Trophoblast cell (in vitro differentiated cells and primary cell): ENCODE results near the gene DHRS3.

Experiments
- DNase-seq, 2 donors: peaks; one replicate each; pipeline ENCODE4 v3.0.0-alpha.2; 2016
- H2AFZ ChIP-seq: 2 replicates; pipeline ENCODE4 v1.6.1; 2013; ENCODE audit warnings: low read length, moderate library complexity, mild to moderate bottlenecking; ENCODE audit not compliant: insufficient read depth, poor library complexity
- H2AK5ac ChIP-seq: 2 replicates; pipeline ENCODE4 v1.6.1; 2013; ENCODE audit warnings: mild to moderate bottlenecking, low read length
- H2BK120ac ChIP-seq: 2 replicates; pipeline ENCODE4 v1.6.1; 2013; ENCODE audit warnings: low read length, mild to moderate bottlenecking, moderate library complexity; ENCODE audit not compliant: insufficient read depth, poor library complexity
- H2BK12ac ChIP-seq: 2 replicates; pipeline ENCODE4 v1.6.1; 2013; ENCODE audit warnings: mild to moderate bottlenecking, low read length, moderate library complexity
- H2BK5ac ChIP-seq: 2 replicates; pipeline ENCODE4 v1.6.1; 2013; ENCODE audit warnings: low read length, low read depth, moderate library complexity, mild to moderate bottlenecking; ENCODE audit not compliant: poor library complexity
- H3K14ac ChIP-seq: 2 replicates; pipeline ENCODE4 v1.6.1; 2013; ENCODE audit warnings: mild to moderate bottlenecking, low read length
- H3K18ac ChIP-seq: 2 replicates; pipeline ENCODE4 v1.6.1; 2013; ENCODE audit warnings: mild to moderate bottlenecking, low read length
- H3K23ac ChIP-seq: 2 replicates; pipeline ENCODE4 v1.6.1; 2013; ENCODE audit warnings: low read length
- H3K27ac ChIP-seq: 2 replicates; pipeline ENCODE4 v1.5.1; 2013; ENCODE audit warnings: low read depth, mild to moderate bottlenecking, inconsistent platforms, low read length, moderate library complexity
- H3K27me3 ChIP-seq: 2 replicates; pipeline ENCODE4 v1.6.1; 2013; ENCODE audit warnings: inconsistent platforms, mild to moderate bottlenecking, low read length, moderate library complexity; ENCODE audit not compliant: insufficient read depth
- H3K36me3 ChIP-seq, 2 experiments: 1 replicate in 1 of 2; 2 replicates in 1 of 2; pipeline ENCODE4 v1.6.1; 2013; ENCODE audit warnings: low read length in 2 of 2, mild to moderate bottlenecking in 2 of 2, moderate library complexity in 1 of 2; ENCODE audit not compliant: insufficient read depth in 2 of 2, control insufficient read depth in 1 of 2
- H3K4ac ChIP-seq: 2 replicates; pipeline ENCODE4 v1.6.1; 2013; ENCODE audit warnings: low read depth, mild to moderate bottlenecking, low read length, moderate library complexity
- H3K4me1 ChIP-seq, 2 experiments: 1 replicate in 1 of 2; 2 replicates in 1 of 2; pipeline ENCODE4 v1.6.1; 2013; ENCODE audit warnings: low read length in 2 of 2, mild to moderate bottlenecking in 2 of 2, moderate library complexity in 1 of 2; ENCODE audit not compliant: insufficient read depth in 2 of 2, control insufficient read depth in 1 of 2
- H3K4me2 ChIP-seq: 2 replicates; pipeline ENCODE4 v1.6.1; 2013; ENCODE audit warnings: inconsistent platforms, mild to moderate bottlenecking, low read length, moderate library complexity
- H3K4me3 ChIP-seq: 2 replicates; pipeline ENCODE4 v1.5.1; 2013; ENCODE audit warnings: mild to moderate bottlenecking, low read depth, low read length, inconsistent platforms
- H3K79me1 ChIP-seq: one replicate; pipeline ENCODE4 v1.6.1; 2013; ENCODE audit warnings: low read length
- H3K79me2 ChIP-seq: 2 replicates; pipeline ENCODE4 v1.6.1; 2013; ENCODE audit warnings: low read length, mild to moderate bottlenecking; ENCODE audit not compliant: control insufficient read depth, insufficient read depth, poor library complexity
- H3K9ac ChIP-seq: 2 replicates; pipeline ENCODE4 v1.6.1; 2013; ENCODE audit warnings: mild to moderate bottlenecking, low read length
- H3K9me3 ChIP-seq: 2 replicates; pipeline ENCODE4 v1.6.1; 2013; ENCODE audit warnings: low read depth, mild to moderate bottlenecking, control low read depth, inconsistent platforms, low read length; ENCODE audit not compliant: insufficient read depth
- H4K12ac ChIP-seq: 2 replicates; pipeline ENCODE4 v1.6.1; 2013; ENCODE audit warnings: low read depth, mild to moderate bottlenecking, low read length, moderate library complexity
- H4K8ac ChIP-seq: 2 replicates; pipeline ENCODE4 v1.6.1; 2013; ENCODE audit warnings: low read depth, mild to moderate bottlenecking, low read length, moderate library complexity
- H4K91ac ChIP-seq: one replicate; pipeline ENCODE4 v1.6.1; 2013; ENCODE audit warnings: low read depth, mild to moderate bottlenecking, low read length, moderate library complexity
- WGBS: extraction: QIAGEN DNeasy Blood & Tissue Kit; methylation state at CpG from one replicate; pipeline ENCODE4 v1.1.7; 2013; ENCODE audit warnings: missing lambda C conversion rate; ENCODE audit not compliant: insufficient read length, insufficient coverage; ENCODE audit errors: extremely low coverage; 5-methylcytosine and 5-hydroxymethylcytosine counted together

The DHRS3 gene

DNA sequence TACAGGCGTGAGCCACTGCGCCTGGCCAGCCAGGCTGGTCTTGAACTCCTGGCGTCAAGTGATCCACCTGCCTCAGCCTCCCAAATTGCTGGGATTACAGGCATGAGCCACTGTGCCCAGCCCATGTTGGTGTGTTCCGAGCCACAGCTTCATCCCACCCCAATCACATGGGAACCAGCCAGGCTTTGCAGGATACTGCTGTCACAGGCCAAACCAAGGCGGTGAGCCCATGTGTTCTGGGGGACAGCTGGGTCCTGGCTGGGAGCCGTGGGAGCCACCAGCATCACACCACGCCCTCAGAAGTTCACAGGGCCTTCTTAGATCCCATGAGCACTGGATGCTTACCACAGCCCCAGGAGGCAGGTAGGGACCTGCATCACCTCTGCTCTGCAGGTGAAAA, 56.9 kb downstream of the DHRS3 start:
- no peak overlapping the region for H2AK5ac ChIP-seq
- H3K9ac ChIP-seq, result no peak overlapping the region
- H3K18ac ChIP-seq, result no peak overlapping the region
- H3K4me3 ChIP-seq, result no peak overlapping the region
- DNase-seq, result no peak
- no peak overlapping the region for H4K91ac ChIP-seq
- H3K14ac ChIP-seq, result no peak overlapping the region
- no peak overlapping the region for H4K12ac ChIP-seq
- H3K79me1 ChIP-seq, result peaks cover 4% of the 10 kb centered on the region
- no CpG with 5 or more reads among the region's 7 CpGs for WGBS
- H2BK12ac ChIP-seq, result no peak overlapping the region
- H3K27me3 ChIP-seq, result no peaks in the 10 kb centered on the region
- no peaks in the 10 kb centered on the region for H3K79me2 ChIP-seq
- peaks cover 11% of the 10 kb centered on the region for H3K9me3 ChIP-seq
- no peak overlapping the region for H3K4ac ChIP-seq
- H3K4me1 ChIP-seq, result peaks cover 4 to 7% of the 10 kb centered on the region in 2 experiments
- H3K27ac ChIP-seq, result no peak overlapping the region
- no peak overlapping the region for H3K23ac ChIP-seq
- H3K4me2 ChIP-seq, result no peak overlapping the region
- H2AFZ ChIP-seq, result no peak overlapping the region
- H2BK5ac ChIP-seq, result no peak overlapping the region
- no peak overlapping the region for H4K8ac ChIP-seq
- H3K36me3 ChIP-seq, result no peaks in the 10 kb centered on the region
- H2BK120ac ChIP-seq, result no peak overlapping the region

DNA sequence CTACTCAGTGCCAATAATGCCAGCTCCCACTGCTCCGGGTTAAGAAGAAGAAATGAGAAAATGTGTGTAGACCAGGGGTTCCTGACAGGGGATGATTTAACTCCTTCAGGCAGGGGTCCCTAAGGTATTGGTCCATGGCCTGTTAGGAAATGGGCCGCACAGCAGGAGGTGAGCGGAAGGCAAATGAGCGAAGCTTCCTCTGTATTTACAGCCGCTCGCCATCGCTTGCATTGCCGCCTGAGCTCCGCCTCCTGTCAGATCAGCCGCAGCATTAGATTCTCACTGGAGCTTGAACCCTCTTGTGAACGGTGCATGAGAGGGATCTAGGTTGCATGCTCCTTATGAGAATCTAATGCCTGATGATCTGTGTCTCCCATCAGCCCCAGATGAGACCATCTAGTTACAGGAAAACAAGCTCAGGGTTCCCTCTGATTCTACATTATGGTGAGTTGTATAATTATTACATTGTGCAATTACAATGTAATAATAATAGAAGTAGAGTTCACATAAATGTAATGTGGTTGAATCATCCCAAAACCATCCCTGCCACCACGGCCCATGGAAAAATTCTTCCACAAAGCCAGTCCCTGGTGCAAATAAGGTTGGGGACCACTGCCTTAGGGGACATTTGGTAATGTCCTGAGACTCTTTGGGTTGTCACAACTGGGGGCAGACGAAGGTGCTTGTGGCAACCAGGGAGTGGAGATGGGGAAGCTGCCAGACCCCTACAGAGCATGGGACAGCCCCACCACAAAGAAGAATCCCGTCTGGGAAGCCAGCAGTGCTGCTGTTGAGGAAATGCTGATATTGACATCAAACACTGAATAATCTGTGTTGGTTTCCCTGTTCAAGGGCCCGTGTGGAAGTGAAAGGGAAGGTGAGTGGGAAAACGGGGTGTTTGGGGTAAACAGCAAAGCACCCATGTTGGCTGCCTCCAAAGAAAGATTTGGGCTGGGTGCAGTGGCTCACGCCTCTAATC, 60.8 kb downstream of the DHRS3 start:
- Histone ChIP-seq H4K12ac (no peak overlapping the region), H3K9me3 (peaks cover 2% of the 10 kb centered on the region), H3K4me1 (peaks cover 13 to 20% of the 10 kb centered on the region in 2 experiments), H2BK120ac (peak overlapping the region; percentile 89), H3K23ac (no peak overlapping the region), H3K4ac (no peak overlapping the region), H2BK5ac (peak overlapping the region; percentile 29), H3K18ac (no peak overlapping the region), H4K91ac (peak overlapping the region; percentile 29), H4K8ac (peak overlapping the region; percentile 24), H2BK12ac (peak overlapping the region; percentile 67), H2AFZ (no peak overlapping the region), H2AK5ac (peak overlapping the region; percentile 32), H3K36me3 (no peaks in the 10 kb centered on the region), H3K27me3 (no peaks in the 10 kb centered on the region), H3K9ac (no peak overlapping the region), H3K4me3 (no peak overlapping the region), H3K79me2 (no peaks in the 10 kb centered on the region), H3K79me1 (peaks cover 7% of the 10 kb centered on the region), H3K27ac (peak overlapping the region; percentile 72), H3K4me2 (no peak overlapping the region), H3K14ac (peak overlapping the region; percentile 30)
- WGBS, result no CpG with 5 or more reads among the region's 17 CpGs
- DNase-seq, result no peak

DNA sequence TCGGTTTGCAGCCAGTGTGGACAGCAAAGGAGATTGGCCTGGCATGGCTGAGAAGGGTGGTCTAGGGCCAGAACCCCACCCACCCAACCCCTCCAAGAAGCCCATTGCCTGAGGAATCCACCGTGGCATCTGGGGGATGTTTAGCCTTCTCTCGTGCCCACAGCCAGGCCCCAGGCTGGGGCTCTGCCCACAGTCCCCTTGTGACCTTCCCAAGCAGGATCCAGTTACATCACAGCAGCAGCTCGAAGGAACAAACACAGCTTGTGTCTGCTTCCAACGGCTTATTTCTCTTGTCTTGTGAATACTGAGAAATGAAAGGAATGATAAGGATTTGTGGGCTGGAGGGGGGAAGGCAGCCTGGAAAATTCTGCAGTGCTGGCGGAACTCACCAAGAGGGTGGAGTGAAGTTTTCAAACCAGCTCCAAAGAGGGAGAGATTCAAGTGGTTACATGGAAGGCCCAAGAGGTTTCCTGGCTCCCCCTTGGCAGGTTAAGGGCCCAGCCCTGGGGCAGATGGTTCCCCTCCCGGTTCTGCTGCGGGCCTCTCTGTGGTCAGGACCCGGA, 61.6 kb downstream of the DHRS3 start:
- peak overlapping the region; percentile 89 for H2BK120ac ChIP-seq
- peaks cover 7% of the 10 kb centered on the region for H3K79me1 ChIP-seq
- no peak overlapping the region for H4K12ac ChIP-seq
- H3K18ac ChIP-seq, result no peak overlapping the region
- no peaks in the 10 kb centered on the region for H3K79me2 ChIP-seq
- no CpG with 5 or more reads among the region's 9 CpGs for WGBS
- peak overlapping the region; percentile 35 for H3K14ac ChIP-seq
- H2BK12ac ChIP-seq, result no peak overlapping the region
- no peak overlapping the region for H2AFZ ChIP-seq
- H3K4ac ChIP-seq, result no peak overlapping the region
- H2BK5ac ChIP-seq, result peak overlapping the region; percentile 29
- no peak overlapping the region for H3K23ac ChIP-seq
- H4K91ac ChIP-seq, result peak overlapping the region; percentile 39
- peak overlapping the region; percentile 24 for H4K8ac ChIP-seq
- no peak overlapping the region for H2AK5ac ChIP-seq
- H3K27ac ChIP-seq, result peak overlapping the region; percentile 72
- no peaks in the 10 kb centered on the region for H3K27me3 ChIP-seq
- no peak overlapping the region for H3K9ac ChIP-seq
- H3K9me3 ChIP-seq, result peaks cover under 1% of the 10 kb centered on the region
- H3K4me1 ChIP-seq, result peaks cover 13 to 20% of the 10 kb centered on the region in 2 experiments
- DNase-seq, result peak; percentile 66 to 83
- H3K4me3 ChIP-seq, result no peak overlapping the region
- H3K4me2 ChIP-seq, result no peak overlapping the region
- H3K36me3 ChIP-seq, result no peaks in the 10 kb centered on the region

DNA sequence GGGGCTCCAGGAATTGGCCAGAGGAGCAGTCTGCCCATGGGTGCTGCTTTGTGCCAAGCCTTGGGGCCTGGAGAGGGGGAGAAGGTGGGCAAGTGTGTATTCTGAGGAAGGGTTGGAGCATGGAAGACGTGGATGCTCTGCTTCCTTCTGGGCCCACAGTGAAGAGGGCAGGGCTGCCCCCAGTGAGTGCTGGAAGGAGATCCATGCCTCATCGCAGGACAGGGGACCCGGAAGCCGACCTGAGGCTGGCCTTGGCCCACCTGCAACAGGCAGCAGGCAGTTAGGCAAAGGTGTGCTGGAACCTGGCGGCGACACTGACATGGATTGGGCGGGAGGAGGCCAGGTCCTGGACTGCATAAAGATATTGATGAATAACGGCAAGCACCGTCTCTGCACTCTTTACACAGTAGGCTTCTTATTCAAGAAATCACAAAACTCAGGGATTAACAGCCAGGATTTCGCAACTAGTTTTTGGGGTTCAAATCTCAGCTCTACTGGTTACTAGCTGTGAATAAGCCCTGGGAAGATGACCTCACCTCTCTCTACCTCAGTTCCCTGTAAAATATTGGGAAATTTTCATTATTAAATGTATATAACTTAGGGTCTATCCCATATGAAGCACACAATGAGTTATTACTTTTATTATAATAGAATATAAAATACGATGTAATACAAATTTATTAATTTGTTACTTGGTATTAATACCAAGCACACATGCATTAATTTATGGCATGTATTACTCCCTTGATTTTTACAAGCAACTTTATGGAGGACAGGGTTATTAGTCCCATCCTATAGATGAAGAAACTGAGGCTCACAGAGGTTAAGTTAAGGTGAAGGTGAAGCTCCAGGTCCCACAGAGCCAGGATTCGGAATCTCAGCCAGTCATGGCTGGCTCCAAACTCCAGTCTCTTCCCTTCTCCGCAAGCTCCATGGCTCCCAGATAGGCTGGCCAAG, 62.3 kb downstream of the DHRS3 start:
- peaks cover 7% of the 10 kb centered on the region for H3K79me1 ChIP-seq
- DNase-seq, result no peak
- no peak overlapping the region for H3K9ac ChIP-seq
- peaks cover 13 to 20% of the 10 kb centered on the region in 2 experiments for H3K4me1 ChIP-seq
- peak overlapping the region; percentile 3 for H3K27ac ChIP-seq
- H3K23ac ChIP-seq, result no peak overlapping the region
- no CpG with 5 or more reads among the region's 13 CpGs for WGBS
- H2BK120ac ChIP-seq, result peak overlapping the region; percentile 25
- no peak overlapping the region for H2BK5ac ChIP-seq
- H4K91ac ChIP-seq, result peak overlapping the region; percentile 39
- H2AFZ ChIP-seq, result no peak overlapping the region
- no peak overlapping the region for H3K4me3 ChIP-seq
- H3K14ac ChIP-seq, result peak overlapping the region; percentile 35
- no peaks in the 10 kb centered on the region for H3K36me3 ChIP-seq
- H3K4me2 ChIP-seq, result no peak overlapping the region
- H3K9me3 ChIP-seq, result no peaks in the 10 kb centered on the region
- no peak overlapping the region for H4K8ac ChIP-seq
- no peak overlapping the region for H3K18ac ChIP-seq
- no peaks in the 10 kb centered on the region for H3K79me2 ChIP-seq
- H3K4ac ChIP-seq, result no peak overlapping the region
- no peak overlapping the region for H2AK5ac ChIP-seq
- no peak overlapping the region for H4K12ac ChIP-seq
- no peak overlapping the region for H2BK12ac ChIP-seq
- H3K27me3 ChIP-seq, result no peaks in the 10 kb centered on the region
